GM12873 (cell line): ENCODE data around the gene KRTDAP.
A peak's percentile ranks its signal among the peaks of the same experiment; 100 is the strongest.

ENCODE experiments used
- TF ChIP-seq, protein P1 (sequence below): IDR thresholded peaks from 2 replicates; pipeline ENCODE4 v1.5.1; 2012; ENCODE audit warnings: low read depth, mild to moderate bottlenecking, moderate library complexity, low read length, control low read depth; ENCODE audit not compliant: insufficient read depth; ENCODE audit errors: missing control alignments

The KRTDAP gene

DNA sequence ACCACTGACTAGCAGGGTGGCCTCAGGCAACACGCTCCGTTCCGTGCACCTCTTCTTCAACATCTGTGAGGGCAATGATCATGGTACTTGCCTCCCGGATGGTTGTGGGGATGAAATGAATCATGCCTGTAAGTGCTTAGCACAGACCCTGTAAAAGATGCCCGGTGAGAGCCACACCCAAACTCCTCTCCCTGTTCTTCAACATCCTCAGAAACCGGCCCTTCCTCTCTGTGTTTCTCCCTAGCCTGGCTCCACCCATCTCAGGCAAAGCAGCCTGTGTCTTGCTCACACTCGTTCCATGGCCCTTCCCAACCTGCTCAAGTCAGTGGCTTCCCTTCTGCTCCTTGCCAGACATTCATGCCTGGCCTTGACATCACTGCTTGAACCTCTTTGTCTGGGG is 29.0 kb upstream of the KRTDAP start:
- TF ChIP-seq, protein P1, sequence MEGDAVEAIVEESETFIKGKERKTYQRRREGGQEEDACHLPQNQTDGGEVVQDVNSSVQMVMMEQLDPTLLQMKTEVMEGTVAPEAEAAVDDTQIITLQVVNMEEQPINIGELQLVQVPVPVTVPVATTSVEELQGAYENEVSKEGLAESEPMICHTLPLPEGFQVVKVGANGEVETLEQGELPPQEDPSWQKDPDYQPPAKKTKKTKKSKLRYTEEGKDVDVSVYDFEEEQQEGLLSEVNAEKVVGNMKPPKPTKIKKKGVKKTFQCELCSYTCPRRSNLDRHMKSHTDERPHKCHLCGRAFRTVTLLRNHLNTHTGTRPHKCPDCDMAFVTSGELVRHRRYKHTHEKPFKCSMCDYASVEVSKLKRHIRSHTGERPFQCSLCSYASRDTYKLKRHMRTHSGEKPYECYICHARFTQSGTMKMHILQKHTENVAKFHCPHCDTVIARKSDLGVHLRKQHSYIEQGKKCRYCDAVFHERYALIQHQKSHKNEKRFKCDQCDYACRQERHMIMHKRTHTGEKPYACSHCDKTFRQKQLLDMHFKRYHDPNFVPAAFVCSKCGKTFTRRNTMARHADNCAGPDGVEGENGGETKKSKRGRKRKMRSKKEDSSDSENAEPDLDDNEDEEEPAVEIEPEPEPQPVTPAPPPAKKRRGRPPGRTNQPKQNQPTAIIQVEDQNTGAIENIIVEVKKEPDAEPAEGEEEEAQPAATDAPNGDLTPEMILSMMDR = no peak

DNA sequence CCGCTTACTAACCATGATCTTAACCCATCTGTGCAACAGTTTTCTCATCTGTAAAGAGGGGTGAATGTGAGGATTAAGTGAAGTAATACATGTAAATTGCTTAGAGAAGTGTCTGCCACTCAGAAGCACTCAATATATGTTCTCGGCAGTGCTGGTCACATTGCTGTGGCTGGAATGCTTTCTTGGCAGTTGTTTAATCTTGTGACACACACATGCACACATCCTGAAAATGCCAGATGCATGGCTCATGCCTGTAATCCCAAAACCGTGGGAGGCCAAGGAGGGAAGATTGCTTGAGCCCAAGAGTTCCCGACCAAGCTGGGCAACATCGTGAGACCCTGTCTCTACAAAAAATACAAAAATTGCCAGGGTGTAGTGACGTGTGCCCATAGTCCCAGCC is 28.0 kb upstream of the KRTDAP start:
- TF ChIP-seq, protein P1 = no peak

DNA sequence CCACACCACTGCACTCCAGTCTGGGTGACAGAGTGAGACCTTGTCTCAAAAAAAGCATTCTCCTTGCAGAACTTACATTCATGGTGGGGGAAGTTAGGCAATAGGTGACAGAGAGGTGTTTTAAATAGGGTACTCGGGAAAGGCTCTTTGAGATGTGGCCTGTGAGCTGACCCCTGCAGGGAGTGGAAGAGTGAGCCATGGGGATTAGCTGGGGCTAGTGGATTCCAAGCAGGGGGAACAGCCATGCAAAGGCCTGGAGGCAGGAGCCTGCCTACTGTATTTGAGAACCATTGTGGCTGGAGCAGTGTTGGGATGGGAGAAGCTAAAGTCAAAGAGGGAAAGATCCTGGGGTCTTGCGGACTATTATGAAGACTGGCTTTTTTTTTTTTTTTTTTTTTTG is 27.1 kb upstream of the KRTDAP start:
- TF ChIP-seq, protein P1 = no peak

DNA sequence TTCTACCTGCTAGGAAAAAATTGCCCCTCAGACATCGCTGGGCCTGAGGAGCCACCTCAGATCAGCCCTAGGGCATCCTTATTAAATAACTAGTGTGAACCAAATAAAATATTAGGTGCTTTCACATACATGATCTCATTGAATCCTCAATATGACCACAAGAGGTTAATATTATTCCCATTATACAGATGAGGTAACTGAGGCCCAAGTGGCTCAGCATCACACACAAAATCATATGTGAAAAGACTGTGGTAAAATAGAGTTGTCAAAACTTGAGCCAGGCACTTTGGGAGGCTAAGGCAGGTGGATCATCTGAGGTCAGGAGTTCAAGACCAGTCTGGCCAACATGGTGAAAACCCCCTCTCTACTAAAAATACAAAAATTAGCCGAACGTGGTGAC is 26.0 kb upstream of the KRTDAP start:
- TF ChIP-seq, protein P1 = no peak

DNA sequence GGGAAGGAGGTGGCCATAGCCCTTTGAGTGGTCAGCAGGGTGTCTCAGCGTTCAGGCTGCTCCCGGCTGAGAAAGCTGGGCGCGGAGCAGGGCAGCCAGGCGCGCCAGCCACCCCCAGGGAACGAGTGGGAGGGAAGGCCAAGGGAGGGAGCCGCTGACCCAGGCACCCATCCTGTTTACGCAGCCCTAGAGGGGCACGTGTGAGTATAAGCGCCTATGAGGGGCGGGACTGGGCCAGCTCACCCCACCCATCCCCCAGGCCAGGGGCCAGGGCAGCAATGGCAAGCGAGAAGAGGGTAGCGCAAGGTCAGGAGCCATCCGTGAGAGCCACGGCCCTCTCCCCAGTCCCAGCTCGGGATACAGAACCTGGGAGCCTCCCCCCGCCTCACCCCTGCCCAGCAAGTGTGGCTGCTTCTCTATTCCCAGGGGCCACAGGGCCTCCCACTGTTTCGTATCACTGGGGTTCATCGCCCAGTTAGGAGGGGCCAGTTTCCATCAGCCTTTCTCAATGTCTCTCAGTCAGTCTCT is 24.1 kb upstream of the KRTDAP start:
- TF ChIP-seq, protein P1 = no peak

DNA sequence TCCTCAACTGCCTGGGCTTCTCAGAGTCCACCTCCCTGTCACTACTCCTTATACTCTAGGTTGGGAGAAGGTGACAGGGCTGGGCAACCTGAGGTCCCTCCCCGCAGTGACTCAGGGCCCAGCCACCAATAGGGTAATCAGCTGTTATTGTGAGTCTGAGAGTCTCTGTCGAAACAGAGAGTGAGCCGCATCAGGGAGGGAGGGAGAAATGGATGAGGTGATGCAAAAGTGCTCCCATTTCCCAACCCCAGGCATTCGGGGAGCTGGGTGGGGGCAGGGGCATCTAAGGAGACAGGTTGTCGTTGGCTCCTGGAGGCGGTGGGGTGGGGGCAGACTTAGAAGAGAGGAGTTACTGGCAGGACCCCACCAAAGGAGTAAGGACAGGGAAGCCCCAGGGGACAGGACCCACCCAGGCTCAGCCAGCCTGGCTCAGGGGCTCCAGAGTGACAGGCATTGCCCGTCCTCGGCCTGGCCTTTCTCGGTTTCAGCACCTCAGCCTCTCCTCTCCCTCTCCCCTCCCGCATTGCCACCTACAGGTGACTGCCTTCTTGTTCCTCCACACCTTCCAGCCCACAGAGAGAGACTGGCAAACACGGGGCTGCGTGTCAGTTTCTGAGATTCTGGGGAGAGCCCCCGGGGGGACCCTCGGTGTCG is 23.5 kb upstream of the KRTDAP start, which contains the start of gene DMKN:
Gene DMKN, minus strand, starts transcription at position 22 of the 654 bp plus-strand sequence. CDS start 174 bp downstream, outside the sequence.
- TF ChIP-seq, protein P1 = peak; percentile 24

DNA sequence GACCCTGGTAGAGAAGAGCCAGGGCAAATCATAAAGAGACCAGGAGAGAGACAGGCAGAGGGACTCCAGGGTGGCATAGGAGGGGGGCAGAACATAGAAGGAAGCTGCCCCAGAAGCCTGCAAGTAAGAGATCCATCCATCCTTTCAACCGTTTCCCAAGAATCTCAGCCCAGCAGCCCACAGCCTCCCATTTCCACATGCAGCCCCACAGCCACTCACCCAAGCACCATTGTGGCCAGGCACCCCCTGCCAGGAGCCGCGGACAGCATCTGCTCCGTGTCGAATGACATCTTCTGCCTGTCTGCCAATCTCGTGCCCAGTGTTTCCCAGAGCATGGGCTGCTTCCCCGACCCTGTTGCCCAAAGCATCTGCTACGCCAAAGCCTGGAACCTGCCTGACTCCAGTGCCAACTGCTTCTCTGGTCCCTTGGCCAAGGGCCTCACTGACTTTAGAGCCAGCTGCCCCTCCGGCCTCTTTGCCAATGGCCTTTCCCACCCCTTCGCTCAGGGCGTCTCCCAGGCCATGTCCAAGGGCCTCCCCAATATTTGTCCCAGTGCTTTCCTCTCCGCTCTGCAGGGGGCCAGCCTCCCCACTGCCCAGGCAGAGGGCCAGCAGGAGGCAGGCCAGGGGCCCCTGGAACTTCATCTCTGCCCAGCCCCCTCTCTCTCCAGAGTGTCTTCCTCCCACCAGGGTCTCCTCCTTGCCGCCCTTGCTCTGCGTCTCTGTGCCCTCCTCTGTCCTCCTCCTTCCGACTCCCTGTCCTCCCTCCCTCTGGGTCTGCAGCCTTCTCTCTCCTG is 22.8 kb upstream of the KRTDAP start:
- TF ChIP-seq, protein P1 = no peak
